ENCODE measurements around the gene SLC7A5. TPM values are rescaled to one million over a fixed set of nuclear protein-coding genes. Genes with fewer than 3 reads are reported as not detected.

The SLC7A5 gene
- total RNA-seq: 133 and 146 TPM in 2 replicates

GRCh38 chr16:87869061-87869878, at the start of gene SLC7A5:
SLC7A5 (minus strand) TSS chr16:87869507; CDS start chr16:87869422, 85 bp downstream.

Other genes with a start within 250 kb of the SLC7A5 start
- gene KLHDC4, start 103.5 kb downstream of the SLC7A5 start, total RNA-seq: 15.6 and 19.0 TPM in 2 replicates
- gene CA5A, start 67.0 kb upstream of the SLC7A5 start, total RNA-seq: not detected in 2 replicates
- 13.3 and 16.7 TPM in 2 replicates for gene BANP, start 81.9 kb upstream of the SLC7A5 start, total RNA-seq